Transverse colon (tissue), 4 donors: ENCODE measurements around the gene KRTAP5-5.

Experiments
- CTCF ChIP-seq, 5 experiments: fragments of 200-600 bp in 3 of 5; fragments of 450-650 bp in 2 of 5; sonication (generic) in 3 of 5; IDR thresholded peaks; 1 replicate in 2 of 5; 2 replicates in 3 of 5; pipeline ENCODE4 v1.5.1; 2016 to 2017; ENCODE audit warnings: antibody characterized with exemption in 5 of 5, inconsistent platforms in 3 of 5, mild to moderate bottlenecking in 2 of 5, moderate library complexity in 1 of 5
- EP300 ChIP-seq: sonication (generic); formaldehyde crosslinking; IDR thresholded peaks from one replicate; pipeline ENCODE4 v1.6.1; 2017; ENCODE audit warnings: antibody characterized with exemption, low read depth
- POLR2A ChIP-seq: fragments of 450-650 bp; IDR thresholded peaks from one replicate; pipeline ENCODE4 v1.6.1; 2016; ENCODE audit warnings: antibody characterized with exemption, mild to moderate bottlenecking, moderate library complexity
- POLR2AphosphoS5 ChIP-seq, 3 donors: sonication (generic); formaldehyde crosslinking; IDR thresholded peaks; one replicate each; pipeline ENCODE4 v1.6.1; 2016; ENCODE audit warnings: antibody characterized with exemption in 3 of 3

GRCh38 chr11:1650918-1651262, 21.3 kb downstream of the KRTAP5-5 start:
- TF ChIP-seq CTCF (IDR thresholded peaks at IDR 0.05) (no peak), POLR2A (no peak), EP300 (no peak), POLR2AphosphoS5 (IDR thresholded peaks at IDR 0.05) (no peak)
